ENCODE data around the gene ULK3.
A peak's percentile ranks its signal among the peaks of the same experiment; 100 is the strongest.

Gene ULK3

GRCh38 chr15:74833376-74834107 lies 9.4 kb downstream of the ULK3 start:
- Histone ChIP-seq H3F3A (ENCODE audit: control insufficient read depth, insufficient read depth) (no peaks in the 10 kb centered on the region), H4K20me1 (ENCODE audit: control insufficient read depth, insufficient read depth, low read depth, low read length) (no peaks in the 10 kb centered on the region), H3K4me3 (ENCODE audit: low read length) (no peak overlapping the region), H3K9me2 (replicated peaks; ENCODE audit: control insufficient read depth, low read length) (no peaks in the 10 kb centered on the region), H3K27me3 (ENCODE audit: control insufficient read depth, low read length) (peaks cover 6% of the 10 kb centered on the region), H3K79me2 (ENCODE audit: control insufficient read depth, low read length) (no peaks in the 10 kb centered on the region), H3K36me3 (ENCODE audit: control insufficient read depth, low read length) (no peaks in the 10 kb centered on the region), H3K9me3 (ENCODE audit: control insufficient read depth, insufficient read depth, low read length) (no peaks in the 10 kb centered on the region), H3K27ac (ENCODE audit: low read depth, low read length) (0 out of 2 replicates have a peak overlapping the region, but pooled peaks have one; percentile 8), H3K4me2 (ENCODE audit: low read length) (peak overlapping the region; percentile 36), H3K4me1 (ENCODE audit: control insufficient read depth, low read length) (peaks cover 25% of the 10 kb centered on the region)
- TF ChIP-seq EZH2phosphoT487 (IDR thresholded peaks at IDR 0.05; ENCODE audit: borderline replicate concordance, low read length): no peak
- no peak for TF ChIP-seq CTCF (IDR thresholded peaks at IDR 0.05; ENCODE audit: low read depth, low read length, poor library complexity, severe bottlenecking)

- TF ChIP-seq CTCF (IDR thresholded peaks at IDR 0.05; ENCODE audit: low read depth, low read length, poor library complexity, severe bottlenecking) (no peak), EZH2phosphoT487 (IDR thresholded peaks at IDR 0.05; ENCODE audit: borderline replicate concordance, low read length) (no peak)
- no peak overlapping the region for H3K4me3 ChIP-seq (ENCODE audit: low read length)
- no peaks in the 10 kb centered on the region for H3K36me3 ChIP-seq (ENCODE audit: control insufficient read depth, low read length)
- no peaks in the 10 kb centered on the region for H3K9me3 ChIP-seq (ENCODE audit: control insufficient read depth, insufficient read depth, low read length)
- H3K4me2 ChIP-seq (ENCODE audit: low read length): peak overlapping the region; percentile 36
- peaks cover 11% of the 10 kb centered on the region for H3K27me3 ChIP-seq (ENCODE audit: control insufficient read depth, low read length)
- H3K27ac ChIP-seq (ENCODE audit: low read depth, low read length): 0 out of 2 replicates have a peak overlapping the region, but pooled peaks have one; percentile 8
- no peaks in the 10 kb centered on the region for H3K79me2 ChIP-seq (ENCODE audit: control insufficient read depth, low read length)
- no peaks in the 10 kb centered on the region for H3K9me2 ChIP-seq (replicated peaks; ENCODE audit: control insufficient read depth, low read length)
- peaks cover 25% of the 10 kb centered on the region for H3K4me1 ChIP-seq (ENCODE audit: control insufficient read depth, low read length)
- H3F3A ChIP-seq (ENCODE audit: control insufficient read depth, insufficient read depth): no peaks in the 10 kb centered on the region
- no peaks in the 10 kb centered on the region for H4K20me1 ChIP-seq (ENCODE audit: control insufficient read depth, insufficient read depth, low read depth, low read length)
Measured at GRCh38 chr15:74832826-74833225, 10.1 kb downstream of the ULK3 start.

- H3K4me1 ChIP-seq (ENCODE audit: control insufficient read depth, low read length): peaks cover 25% of the 10 kb centered on the region
- no peaks in the 10 kb centered on the region for H3K9me2 ChIP-seq (replicated peaks; ENCODE audit: control insufficient read depth, low read length)
- no peaks in the 10 kb centered on the region for H3K9me3 ChIP-seq (ENCODE audit: control insufficient read depth, insufficient read depth, low read length)
- H3K79me2 ChIP-seq (ENCODE audit: control insufficient read depth, low read length): no peaks in the 10 kb centered on the region
- H3K36me3 ChIP-seq (ENCODE audit: control insufficient read depth, low read length): no peaks in the 10 kb centered on the region
- no peak overlapping the region for H3K4me3 ChIP-seq (ENCODE audit: low read length)
- H3F3A ChIP-seq (ENCODE audit: control insufficient read depth, insufficient read depth): no peaks in the 10 kb centered on the region
- H3K27me3 ChIP-seq (ENCODE audit: control insufficient read depth, low read length): peaks cover 14% of the 10 kb centered on the region
- H3K4me2 ChIP-seq (ENCODE audit: low read length): no peak overlapping the region
- H3K27ac ChIP-seq (ENCODE audit: low read depth, low read length): no peak overlapping the region
- H4K20me1 ChIP-seq (ENCODE audit: control insufficient read depth, insufficient read depth, low read depth, low read length): no peaks in the 10 kb centered on the region
- TF ChIP-seq EZH2phosphoT487 (IDR thresholded peaks at IDR 0.05; ENCODE audit: borderline replicate concordance, low read length) (no peak), CTCF (IDR thresholded peaks at IDR 0.05; ENCODE audit: low read depth, low read length, poor library complexity, severe bottlenecking) (no peak)
Measured at GRCh38 chr15:74831813-74832495, 11.0 kb downstream of the ULK3 start.
